ENCODE results near the gene SMYD2.

SMYD2 gene

DNA sequence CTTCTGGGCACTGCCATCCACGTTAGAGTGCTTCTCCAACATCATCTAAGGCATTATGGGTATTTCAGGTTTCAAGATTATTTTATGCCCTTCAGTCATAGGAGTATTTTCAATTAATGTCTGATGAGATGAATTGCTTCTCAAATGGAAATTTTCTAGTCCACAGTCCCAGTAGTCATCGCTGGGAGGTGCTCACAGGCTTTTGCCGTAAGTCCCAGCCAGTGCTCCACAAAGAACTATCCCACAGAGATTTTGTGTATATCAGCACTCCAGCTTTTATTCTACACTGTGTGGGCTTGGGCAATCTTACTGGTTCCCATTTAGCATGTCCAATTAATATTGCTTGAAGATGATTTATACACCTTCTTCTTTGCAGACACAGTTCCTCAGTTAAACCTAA is 61.0 kb downstream of the SMYD2 start:
- no peak for DNase-seq (ENCODE audit: extremely low read depth, low read depth)
- peak; percentile 3 for TF ChIP-seq CTCF (IDR thresholded peaks at IDR 0.05; ENCODE audit: low read depth, low read length)

GRCh38 chr1:214342525-214342924 is 61.6 kb downstream of the SMYD2 start:
- TF ChIP-seq CTCF (IDR thresholded peaks at IDR 0.05; ENCODE audit: low read depth, low read length) = no peak
- DNase-seq (ENCODE audit: extremely low read depth, low read depth) = no peak

DNA sequence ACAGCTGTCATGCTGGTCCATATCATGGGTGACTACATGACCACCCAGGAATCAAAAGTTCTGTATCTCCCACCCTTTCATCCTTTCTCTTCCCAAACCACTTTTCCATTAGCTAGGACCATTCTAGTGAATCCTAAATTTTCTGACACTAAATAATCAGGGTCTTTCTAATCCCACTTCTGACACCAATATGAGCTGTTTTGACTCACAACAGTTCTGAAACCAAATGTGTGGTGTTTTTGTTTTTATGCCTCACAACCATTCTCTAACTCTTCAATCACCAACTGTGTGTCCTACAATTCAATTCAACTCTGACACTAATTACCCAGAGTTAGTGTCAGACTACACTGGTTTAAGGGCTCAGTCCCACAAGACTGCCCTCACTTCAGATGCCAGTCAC is 63.9 kb downstream of the SMYD2 start:
- no peak for DNase-seq (ENCODE audit: extremely low read depth, low read depth)
- TF ChIP-seq CTCF (IDR thresholded peaks at IDR 0.05; ENCODE audit: low read depth, low read length) = no peak

- DNase-seq (ENCODE audit: extremely low read depth, low read depth) = no peak
- no peak for TF ChIP-seq CTCF (IDR thresholded peaks at IDR 0.05; ENCODE audit: low read depth, low read length)
These were observed 68.0 kb downstream of the SMYD2 start for GRCh38 chr1:214349008-214349407.

GRCh38 chr1:214349781-214350180 is 68.8 kb downstream of the SMYD2 start:
- DNase-seq (ENCODE audit: extremely low read depth, low read depth) = no peak
- TF ChIP-seq CTCF (IDR thresholded peaks at IDR 0.05; ENCODE audit: low read depth, low read length) = no peak

DNA sequence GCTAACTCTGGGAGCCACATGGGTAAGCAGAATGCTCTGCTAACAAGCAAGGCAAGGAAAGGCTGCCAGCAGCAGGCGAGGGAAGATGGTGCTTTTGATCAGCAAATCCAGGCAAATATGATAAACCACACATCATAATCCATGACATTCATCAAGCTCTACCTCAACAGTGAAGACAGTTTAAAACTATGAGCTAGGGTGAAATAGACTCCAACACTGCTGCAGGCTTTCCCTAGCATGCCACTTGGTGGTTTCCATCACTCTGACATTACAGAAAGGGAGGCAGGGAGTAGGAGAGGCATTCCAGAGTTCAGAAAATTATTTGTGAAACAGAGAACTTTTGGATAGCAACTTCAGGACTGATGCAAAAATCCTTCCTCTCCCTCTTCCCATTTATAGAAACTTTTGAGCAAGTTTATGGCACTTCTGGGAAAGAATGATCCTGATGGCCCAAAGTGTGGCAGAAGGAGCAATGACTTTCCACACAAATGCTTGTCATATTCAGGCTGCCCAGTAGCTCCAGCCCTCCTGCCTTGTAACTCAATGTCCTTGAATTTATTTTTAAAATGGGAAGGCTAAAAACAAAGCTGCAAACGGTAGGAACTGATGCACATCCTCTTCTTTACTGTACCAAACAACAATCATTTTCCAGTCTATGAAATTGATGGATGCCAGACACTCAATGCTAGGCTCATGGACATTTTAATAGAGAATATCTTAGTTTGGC is 70.8 kb downstream of the SMYD2 start:
- no peak for DNase-seq (ENCODE audit: extremely low read depth, low read depth)
- no peak for TF ChIP-seq CTCF (IDR thresholded peaks at IDR 0.05; ENCODE audit: low read depth, low read length)

- no peak for DNase-seq (ENCODE audit: extremely low read depth, low read depth)
- TF ChIP-seq CTCF (IDR thresholded peaks at IDR 0.05; ENCODE audit: low read depth, low read length) = no peak
These were observed 71.9 kb downstream of the SMYD2 start for GRCh38 chr1:214352838-214353237.

Data from AG09319 (cell line).